H7 (cell line): ENCODE data around the gene DEPDC4. TPM values are rescaled to one million over a fixed set of nuclear protein-coding genes. Genes with fewer than 3 reads are reported as not detected.
"Not testable (repeated sequence)": the region's sequence is repeated elsewhere in the genome, so short reads cannot be mapped to it uniquely, and the experiment has no call there.

Experiments
- DNase-seq: peaks from one replicate; pipeline ENCODE4 v3.0.0; 2012
- H3K27me3 ChIP-seq: 2 replicates; pipeline ENCODE4 v1.6.0; 2011; ENCODE audit warnings: mild to moderate bottlenecking, low read length; ENCODE audit not compliant: control insufficient read depth, insufficient read depth
- H3K36me3 ChIP-seq: replicated peaks from 2 replicates; pipeline ENCODE4 v1.5.1; 2011; ENCODE audit warnings: low read length; ENCODE audit not compliant: control insufficient read depth, insufficient read depth
- H3K4me3 ChIP-seq: 2 replicates; pipeline ENCODE4 v1.5.1; 2011; ENCODE audit warnings: low read depth, mild to moderate bottlenecking, control low read depth, low read length, moderate library complexity; ENCODE audit not compliant: insufficient read depth
- total RNA-seq: library from RNA; depleted of rRNA; stranded (reverse); fragments of >200 nt; shearing (Covaris generic); gene quantifications from 2 replicates; pipeline ENCODE4 v1.2.3, GENCODE V29; 2014; rRNA removed

Gene DEPDC4
- 2.9 and 5.3 TPM in 2 replicates for total RNA-seq

GRCh38 chr12:100266835-100267602 is at the start of gene DEPDC4, which contains the start of gene SCYL2:
Gene DEPDC4 (minus strand): TSS chr12:100267079. CDS start chr12:100267076, 3 bp downstream.
Gene SCYL2 (plus strand): TSS chr12:100267177. CDS start chr12:100282971, 15,794 bp downstream.
- Histone ChIP-seq H3K4me3 (peak within 1 kb of the TSS; percentile 88), H3K36me3 (no peaks in the 10 kb centered on the region)

GRCh38 chr12:100311317-100311716 is 44.4 kb upstream of the DEPDC4 start:
- no peak for DNase-seq
- Histone ChIP-seq H3K27me3 (no peaks in the 10 kb centered on the region), H3K4me3 (no peak overlapping the region), H3K36me3 (peaks cover 4% of the 10 kb centered on the region; the same call in 1 of the 2 replicates)

More at GRCh38 chr12:100266835-100267602, at the start of gene DEPDC4, which contains the start of gene SCYL2:
- DNase-seq = peak; percentile 94
- H3K27me3 ChIP-seq = no peaks in the 10 kb centered on the region

- H3K27me3 ChIP-seq, DNase-seq, H3K4me3 ChIP-seq, H3K36me3 ChIP-seq: not testable (repeated sequence)
These were observed 41.3 kb upstream of the DEPDC4 start for GRCh38 chr12:100308138-100308537.

- not testable (repeated sequence) for H3K36me3 ChIP-seq, H3K4me3 ChIP-seq, DNase-seq, H3K27me3 ChIP-seq
These were observed 37.5 kb upstream of the DEPDC4 start for GRCh38 chr12:100304334-100304733.

- peaks cover 3% of the 10 kb centered on the region for H3K36me3 ChIP-seq
- no peak for DNase-seq
- H3K27me3 ChIP-seq = no peaks in the 10 kb centered on the region
- H3K4me3 ChIP-seq = no peak overlapping the region
These were observed 37.0 kb upstream of the DEPDC4 start for GRCh38 chr12:100303831-100304230.

- no peak for DNase-seq
- Histone ChIP-seq H3K27me3 (no peaks in the 10 kb centered on the region), H3K4me3 (no peak overlapping the region), H3K36me3 (peaks cover 3% of the 10 kb centered on the region)
These were observed 35.2 kb upstream of the DEPDC4 start for GRCh38 chr12:100302081-100302480.

- H3K36me3 ChIP-seq = peaks cover 3% of the 10 kb centered on the region
- no peak overlapping the region for H3K4me3 ChIP-seq
These were observed 29.1 kb upstream of the DEPDC4 start for GRCh38 chr12:100295764-100296555.

GRCh38 chr12:100294366-100294765 is 27.5 kb upstream of the DEPDC4 start:
- not testable (repeated sequence) for DNase-seq, H3K27me3 ChIP-seq, H3K4me3 ChIP-seq, H3K36me3 ChIP-seq

More at GRCh38 chr12:100295764-100296555, 29.1 kb upstream of the DEPDC4 start:
- no peaks in the 10 kb centered on the region for H3K27me3 ChIP-seq
- no peak for DNase-seq

- H3K4me3 ChIP-seq = no peak overlapping the region
- no peak for DNase-seq
- H3K36me3 ChIP-seq = peaks cover 3% of the 10 kb centered on the region
- no peaks in the 10 kb centered on the region for H3K27me3 ChIP-seq
These were observed 26.1 kb upstream of the DEPDC4 start for GRCh38 chr12:100293017-100293416.

- Histone ChIP-seq H3K36me3 (peaks cover 3% of the 10 kb centered on the region), H3K4me3 (no peak overlapping the region), H3K27me3 (no peaks in the 10 kb centered on the region)
- no peak for DNase-seq
These were observed 23.1 kb upstream of the DEPDC4 start for GRCh38 chr12:100290016-100290415.

GRCh38 chr12:100289038-100289437 is 22.2 kb upstream of the DEPDC4 start:
- Histone ChIP-seq H3K4me3 (no peak overlapping the region), H3K27me3 (no peaks in the 10 kb centered on the region), H3K36me3 (peaks cover 3% of the 10 kb centered on the region)
- no peak for DNase-seq

GRCh38 chr12:100284556-100284955 is 17.7 kb upstream of the DEPDC4 start:
- not testable (repeated sequence) for H3K36me3 ChIP-seq, DNase-seq, H3K27me3 ChIP-seq, H3K4me3 ChIP-seq

GRCh38 chr12:100279607-100280244 is 12.8 kb upstream of the DEPDC4 start:
- H3K4me3 ChIP-seq = no peak overlapping the region
- peak; percentile 19 for DNase-seq

GRCh38 chr12:100279159-100279558 is 12.3 kb upstream of the DEPDC4 start:
- Histone ChIP-seq H3K4me3 (no peak overlapping the region), H3K36me3 (no peaks in the 10 kb centered on the region), H3K27me3 (no peaks in the 10 kb centered on the region)
- peak; percentile 10 for DNase-seq

More at GRCh38 chr12:100279607-100280244, 12.8 kb upstream of the DEPDC4 start:
- no peaks in the 10 kb centered on the region for H3K27me3 ChIP-seq
- H3K36me3 ChIP-seq = no peaks in the 10 kb centered on the region
